GM19452 (cell line): ENCODE measurements around the gene DLEC1.
"Not testable (repeated sequence)": the region's sequence is repeated elsewhere in the genome, so short reads cannot be mapped to it uniquely, and the experiment has no call there.

Experiments
- ATAC-seq: cut with Tn5 transposase; IDR thresholded peaks from one replicate; pipeline ENCODE4 v1.9.1; 2021; ENCODE audit not compliant: unreplicated experiment

DLEC1 gene

DNA sequence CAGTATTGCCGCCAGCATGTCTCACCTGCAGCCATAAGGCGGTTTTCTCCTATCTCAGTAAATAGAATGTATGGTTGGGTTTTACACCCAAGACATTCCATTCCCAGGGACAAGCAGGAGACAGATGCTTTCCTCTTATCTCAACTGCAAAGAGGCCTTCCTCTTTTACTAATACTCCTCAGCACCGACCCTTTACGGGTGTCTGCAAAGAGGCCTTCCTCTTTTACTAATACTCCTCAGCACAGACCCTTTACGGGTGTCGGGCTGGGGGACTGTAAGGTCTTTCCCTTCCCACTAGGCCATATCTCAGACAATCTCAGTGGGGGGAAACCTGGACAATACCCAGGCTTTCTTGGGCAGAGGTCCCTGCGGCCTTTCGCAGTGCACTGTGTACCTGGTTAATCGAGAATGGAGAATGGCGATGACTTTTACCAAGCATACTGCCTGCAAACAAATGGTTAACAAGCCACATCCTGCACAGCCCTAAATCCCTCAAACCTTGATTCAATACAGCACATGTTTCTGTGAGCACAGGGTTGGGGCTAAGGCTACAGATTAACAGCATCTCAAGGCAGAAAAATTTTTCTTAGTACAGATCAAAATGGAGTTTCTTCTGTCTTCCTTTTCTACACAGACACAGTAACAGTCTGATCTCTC, 96.7 kb downstream of the DLEC1 start:
- ATAC-seq, result not testable (repeated sequence)

DNA sequence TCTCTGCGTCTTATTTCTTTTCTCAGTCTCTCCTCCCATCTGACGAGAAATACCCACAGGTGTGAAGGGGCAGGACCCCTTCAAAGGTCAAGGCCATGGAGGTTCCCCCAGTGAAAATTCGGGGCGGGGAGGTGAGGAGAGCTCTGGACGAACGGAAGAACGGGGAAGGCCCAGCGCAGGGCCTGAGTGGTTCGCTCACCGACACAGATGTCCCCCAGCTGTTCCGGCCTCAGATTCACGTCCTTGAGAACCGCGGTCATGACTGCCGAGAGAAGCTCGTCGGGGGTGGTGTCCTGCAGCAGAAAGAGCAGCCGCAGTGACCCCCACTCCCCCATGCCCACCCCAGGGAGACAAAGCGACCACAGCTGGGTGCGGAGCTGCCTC, 97.4 kb downstream of the DLEC1 start:
- no peak for ATAC-seq

GRCh38 chr3:38136777-38137614, 98.0 kb downstream of the DLEC1 start, which contains the start of gene ACAA1:
Gene ACAA1 (minus strand): TSS chr3:38137127. CDS start chr3:38137035, 92 bp downstream.
- ATAC-seq, result peak; percentile 88

- ATAC-seq, result no peak
Measured at GRCh38 chr3:38137615-38138348, 98.8 kb downstream of the DLEC1 start.

DNA sequence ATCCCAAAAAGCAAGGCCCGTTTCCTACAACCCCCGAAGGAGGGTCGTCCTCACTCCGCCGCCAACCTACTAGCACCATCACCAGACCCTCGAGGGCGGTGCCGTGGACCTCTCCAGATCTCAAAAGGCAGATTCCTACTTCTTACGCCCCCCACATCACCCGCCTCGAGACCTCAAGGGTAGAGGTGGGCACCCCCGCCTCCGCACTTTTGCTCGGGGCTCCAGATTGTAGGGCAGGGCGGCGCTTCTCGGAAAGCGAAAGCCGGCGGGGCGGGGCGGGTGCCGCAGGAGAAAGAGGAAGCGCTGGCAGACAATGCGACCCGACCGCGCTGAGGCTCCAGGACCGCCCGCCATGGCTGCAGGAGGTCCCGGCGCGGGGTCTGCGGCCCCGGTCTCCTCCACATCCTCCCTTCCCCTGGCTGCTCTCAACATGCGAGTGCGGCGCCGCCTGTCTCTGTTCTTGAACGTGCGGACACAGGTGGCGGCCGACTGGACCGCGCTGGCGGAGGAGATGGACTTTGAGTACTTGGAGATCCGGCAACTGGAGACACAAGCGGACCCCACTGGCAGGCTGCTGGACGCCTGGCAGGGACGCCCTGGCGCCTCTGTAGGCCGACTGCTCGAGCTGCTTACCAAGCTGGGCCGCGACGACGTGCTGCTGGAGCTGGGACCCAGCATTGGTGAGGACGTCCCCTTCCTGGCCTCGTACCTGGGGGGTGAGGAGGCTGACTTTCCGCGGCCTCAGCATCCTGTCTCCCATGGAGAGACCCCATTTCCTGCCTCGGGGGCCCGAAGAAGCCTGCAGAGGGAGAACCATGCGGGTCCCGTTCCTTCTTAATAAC, 99.6 kb downstream of the DLEC1 start, which contains the start of gene MYD88:
Gene MYD88, plus strand, starts transcription at position 313 of the 842 bp plus-strand sequence. Its CDS starts 40 bp downstream, at position 353.
- ATAC-seq, result peak; percentile 42

- no peak for ATAC-seq
Measured at GRCh38 chr3:38139191-38139590, 100.2 kb downstream of the DLEC1 start.

DNA sequence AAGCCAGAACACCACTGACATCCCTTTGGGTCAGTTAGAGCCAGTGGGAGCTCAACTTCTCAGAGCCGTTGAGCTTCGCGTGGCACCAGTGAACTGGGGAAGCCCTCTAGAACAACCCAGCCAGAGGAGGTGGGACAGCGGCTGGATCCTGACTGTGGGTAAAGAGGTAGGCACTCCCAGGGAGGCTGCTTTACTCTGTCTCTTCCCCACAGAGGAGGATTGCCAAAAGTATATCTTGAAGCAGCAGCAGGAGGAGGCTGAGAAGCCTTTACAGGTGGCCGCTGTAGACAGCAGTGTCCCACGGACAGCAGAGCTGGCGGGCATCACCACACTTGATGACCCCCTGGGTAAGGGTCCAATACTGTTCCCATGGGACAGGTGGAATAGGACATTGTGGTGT, 100.6 kb downstream of the DLEC1 start:
- no peak for ATAC-seq

GRCh38 chr3:38140326-38141172, 101.5 kb downstream of the DLEC1 start:
- no peak for ATAC-seq

GRCh38 chr3:38141173-38141951, 102.4 kb downstream of the DLEC1 start:
- no peak for ATAC-seq

- no peak for ATAC-seq
Measured at GRCh38 chr3:38141952-38142273, 102.9 kb downstream of the DLEC1 start.

GRCh38 chr3:38142959-38143358, 104.0 kb downstream of the DLEC1 start:
- ATAC-seq, result no peak

- no peak for ATAC-seq
Measured at GRCh38 chr3:38143511-38143910, 104.5 kb downstream of the DLEC1 start.

DNA sequence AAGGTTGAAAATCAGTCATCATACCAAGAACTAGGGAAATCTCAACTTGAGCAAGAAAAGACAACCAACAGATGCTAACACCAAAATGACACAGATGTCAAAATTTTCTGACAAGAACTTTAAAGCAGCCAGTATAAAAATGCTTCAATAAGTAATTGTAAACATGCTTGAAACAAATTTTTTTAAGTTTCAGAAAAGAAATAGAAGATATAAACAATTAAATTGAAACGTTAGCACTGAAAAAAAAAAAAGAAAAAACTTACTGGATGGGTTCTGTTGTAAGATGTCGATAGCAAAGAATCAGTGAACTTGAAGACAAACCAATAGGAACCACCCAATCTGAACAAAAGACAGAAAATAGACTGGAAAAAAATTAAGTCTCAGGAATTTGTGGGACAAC, 107.5 kb downstream of the DLEC1 start:
- ATAC-seq, result no peak

- ATAC-seq, result no peak
Measured at GRCh38 chr3:38147421-38147820, 108.4 kb downstream of the DLEC1 start.

DNA sequence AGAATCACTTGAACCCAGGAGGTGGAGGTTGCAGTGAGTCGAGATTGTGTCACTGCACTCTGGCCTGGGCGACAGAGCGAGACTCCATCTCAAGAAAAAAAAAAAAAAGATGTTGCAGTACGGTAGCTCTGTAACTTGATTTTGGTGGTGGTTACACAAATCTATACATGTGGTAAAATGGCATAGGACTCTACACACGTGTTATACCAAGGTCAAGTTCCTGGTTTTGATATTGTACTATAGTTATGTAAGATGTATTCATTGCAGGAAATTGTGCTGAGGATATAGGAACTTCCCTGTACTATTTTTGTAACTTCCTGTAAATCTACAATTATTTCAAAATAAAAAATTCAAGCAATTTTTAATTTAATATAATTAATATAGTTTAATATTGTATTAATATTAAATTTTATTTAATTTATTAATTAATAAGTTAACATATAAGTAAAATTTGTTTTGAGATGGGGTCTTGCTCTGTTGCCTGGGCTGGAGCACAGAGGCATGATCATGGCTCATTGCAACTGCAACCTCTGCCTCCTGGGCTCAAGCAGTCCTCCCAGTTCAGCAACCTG, 109.4 kb downstream of the DLEC1 start:
- no peak for ATAC-seq

- ATAC-seq, result no peak
Measured at GRCh38 chr3:38149708-38150107, 110.7 kb downstream of the DLEC1 start.

- ATAC-seq, result no peak
Measured at GRCh38 chr3:38150780-38151528, 111.9 kb downstream of the DLEC1 start.

GRCh38 chr3:38151667-38152265, 112.8 kb downstream of the DLEC1 start:
- ATAC-seq, result no peak
